Measurements from ENCODE around the gene GYPA.
A peak's percentile ranks its signal among the peaks of the same experiment; 100 is the strongest.
"Not testable (repeated sequence)": the region's sequence is repeated elsewhere in the genome, so short reads cannot be mapped to it uniquely, and the experiment has no call there.

GYPA gene

DNA sequence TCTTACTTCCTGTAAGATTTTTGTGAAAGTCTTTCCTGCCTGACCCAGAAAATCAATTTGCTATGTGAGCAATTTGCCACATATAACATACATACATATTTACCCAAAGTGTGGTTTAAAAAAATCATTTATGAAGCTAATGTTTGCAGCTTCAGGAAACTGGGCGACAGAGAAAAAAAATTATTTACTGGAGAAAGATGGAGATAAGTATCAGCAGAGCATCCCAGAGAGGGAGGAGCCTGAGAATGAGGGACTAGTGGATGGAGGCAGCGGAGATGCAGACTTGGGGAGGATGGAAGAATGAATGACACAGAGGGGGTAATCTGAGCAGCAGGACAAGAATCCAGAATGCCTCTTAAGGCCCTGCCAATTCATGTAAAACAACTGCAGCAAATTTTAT is 975 bp upstream of the GYPA start:
- H3K4me3 ChIP-seq (ENCODE audit: low read depth, low read length) = no peak overlapping the region
- no peak for DNase-seq (ENCODE audit: low read depth)
- TF ChIP-seq, protein P1, sequence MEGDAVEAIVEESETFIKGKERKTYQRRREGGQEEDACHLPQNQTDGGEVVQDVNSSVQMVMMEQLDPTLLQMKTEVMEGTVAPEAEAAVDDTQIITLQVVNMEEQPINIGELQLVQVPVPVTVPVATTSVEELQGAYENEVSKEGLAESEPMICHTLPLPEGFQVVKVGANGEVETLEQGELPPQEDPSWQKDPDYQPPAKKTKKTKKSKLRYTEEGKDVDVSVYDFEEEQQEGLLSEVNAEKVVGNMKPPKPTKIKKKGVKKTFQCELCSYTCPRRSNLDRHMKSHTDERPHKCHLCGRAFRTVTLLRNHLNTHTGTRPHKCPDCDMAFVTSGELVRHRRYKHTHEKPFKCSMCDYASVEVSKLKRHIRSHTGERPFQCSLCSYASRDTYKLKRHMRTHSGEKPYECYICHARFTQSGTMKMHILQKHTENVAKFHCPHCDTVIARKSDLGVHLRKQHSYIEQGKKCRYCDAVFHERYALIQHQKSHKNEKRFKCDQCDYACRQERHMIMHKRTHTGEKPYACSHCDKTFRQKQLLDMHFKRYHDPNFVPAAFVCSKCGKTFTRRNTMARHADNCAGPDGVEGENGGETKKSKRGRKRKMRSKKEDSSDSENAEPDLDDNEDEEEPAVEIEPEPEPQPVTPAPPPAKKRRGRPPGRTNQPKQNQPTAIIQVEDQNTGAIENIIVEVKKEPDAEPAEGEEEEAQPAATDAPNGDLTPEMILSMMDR (conservative IDR thresholded peaks at IDR 0.05; ENCODE audit: low read depth, low read length) = no peak

DNA sequence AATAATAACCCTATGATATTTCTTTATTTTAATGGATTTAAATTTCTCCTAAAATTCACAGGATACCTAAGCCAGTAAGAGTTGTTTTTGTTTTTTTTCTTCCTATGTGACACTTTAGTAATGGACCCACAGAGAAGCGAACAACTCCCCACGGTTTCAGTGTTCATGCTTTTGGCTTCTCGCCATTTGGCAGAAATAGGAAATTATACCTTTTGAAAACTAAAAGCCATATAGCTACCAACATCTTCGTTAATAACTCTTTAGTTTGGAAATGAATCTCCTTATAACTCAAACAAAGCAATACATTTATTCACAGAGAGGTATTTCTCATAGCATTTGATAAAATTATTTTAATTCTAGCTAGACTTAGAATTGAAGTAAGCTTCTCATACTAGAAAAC is 527 bp downstream of the GYPA start:
- not testable (repeated sequence) for H3K4me3 ChIP-seq (ENCODE audit: low read depth, low read length); DNase-seq (ENCODE audit: low read depth)

DNA sequence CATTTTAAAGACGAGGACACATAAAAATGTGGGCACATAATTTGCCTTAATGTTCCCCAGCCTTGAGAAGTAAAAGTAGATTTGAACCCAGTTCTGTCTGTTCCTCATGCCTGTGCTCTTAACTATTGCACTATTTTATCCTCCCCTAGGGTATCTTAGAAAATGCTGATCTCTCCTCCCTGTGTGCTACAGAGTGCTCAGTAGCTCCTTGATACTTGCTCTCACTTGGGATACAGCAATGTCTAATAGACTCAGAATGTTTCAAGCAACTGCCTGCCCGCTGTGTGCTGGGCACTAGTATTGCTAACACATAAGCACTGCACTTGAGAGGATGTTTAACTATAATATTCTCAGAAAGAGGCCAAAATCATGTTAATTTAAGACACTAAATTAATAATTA is 971 bp downstream of the GYPA start:
- H3K4me3 ChIP-seq (ENCODE audit: low read depth, low read length); DNase-seq (ENCODE audit: low read depth): not testable (repeated sequence)

DNA sequence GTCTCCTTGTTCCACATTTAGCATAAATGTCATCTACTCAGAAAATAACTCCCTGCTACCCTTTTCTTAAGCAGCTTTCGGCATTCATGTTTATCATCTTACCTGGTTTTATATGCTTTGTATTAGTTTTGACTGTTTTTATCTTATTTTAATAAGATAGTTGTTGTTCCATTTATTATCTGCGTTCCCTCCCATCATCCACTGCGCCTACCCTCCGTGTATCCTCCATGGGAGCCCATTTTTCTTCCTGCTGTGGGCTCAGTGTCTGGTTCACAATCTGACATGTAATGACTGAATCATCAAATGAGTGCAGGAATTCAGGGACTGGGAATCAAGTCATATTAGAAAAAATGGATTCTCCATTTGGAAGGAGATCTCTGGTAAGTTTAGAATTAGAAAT is 2.3 kb downstream of the GYPA start:
- DNase-seq (ENCODE audit: low read depth); H3K4me3 ChIP-seq (ENCODE audit: low read depth, low read length): not testable (repeated sequence)

DNA sequence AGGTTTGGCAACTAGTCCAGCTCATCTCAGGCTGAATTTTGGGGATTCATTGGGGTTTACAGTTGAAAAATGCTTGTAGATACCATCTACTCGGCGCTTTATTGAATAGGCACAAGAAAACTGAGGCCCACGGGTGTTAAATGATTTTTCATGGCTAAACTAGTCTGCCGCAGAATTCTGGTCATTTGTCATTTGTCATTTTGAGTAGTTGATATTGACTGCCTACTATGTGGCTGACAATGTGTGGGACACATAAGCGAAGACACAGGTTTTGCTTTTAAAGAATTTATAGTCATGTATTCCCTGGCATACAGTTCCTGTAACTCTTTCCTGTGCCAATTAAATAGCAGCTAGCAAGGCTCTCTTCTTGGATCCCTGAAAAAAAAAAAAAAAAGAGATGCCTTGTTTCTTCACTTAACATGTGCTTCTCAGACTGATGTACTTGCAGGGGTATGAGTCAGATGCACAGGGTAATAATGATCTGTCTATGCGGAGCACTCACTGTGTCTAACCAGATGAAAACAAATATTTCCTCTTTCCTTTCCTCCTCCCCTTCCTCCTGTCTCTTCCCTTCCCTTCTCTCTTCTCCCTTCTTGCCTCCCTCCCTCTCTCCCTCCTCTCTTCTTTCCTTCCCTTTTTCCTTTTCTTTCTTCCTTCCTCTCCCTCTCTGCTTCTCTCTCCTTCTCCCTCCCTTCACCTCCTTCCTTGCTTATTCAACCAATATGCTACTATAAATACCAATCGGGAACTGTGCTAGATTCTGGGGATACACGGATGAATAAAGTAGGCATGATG is 3.2 kb downstream of the GYPA start:
- peak; percentile 18 for DNase-seq (ENCODE audit: low read depth)

DNA sequence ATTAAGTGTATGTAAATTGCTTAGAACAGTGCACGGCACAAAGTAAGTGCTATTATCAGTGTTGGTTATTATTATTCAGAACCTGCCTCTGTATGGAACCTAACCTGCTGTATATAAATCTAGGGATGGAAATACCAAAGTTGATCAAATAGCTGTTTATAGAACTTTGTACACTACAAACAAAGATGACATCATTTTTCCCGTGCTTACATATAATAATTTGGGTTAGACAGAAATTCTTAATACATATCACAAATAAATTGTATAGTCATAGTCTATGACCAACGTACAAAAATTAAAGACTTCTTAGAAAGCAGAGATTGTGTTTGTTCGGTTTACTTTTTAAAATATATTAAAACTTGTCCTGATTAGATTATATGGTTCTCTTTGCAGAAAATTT is 4.3 kb downstream of the GYPA start:
- not testable (repeated sequence) for DNase-seq (ENCODE audit: low read depth); H3K4me3 ChIP-seq (ENCODE audit: low read depth, low read length)

More for the DNA sequence above, 3.2 kb downstream of the GYPA start:
- not testable (repeated sequence) for H3K4me3 ChIP-seq (ENCODE audit: low read depth, low read length)

DNA sequence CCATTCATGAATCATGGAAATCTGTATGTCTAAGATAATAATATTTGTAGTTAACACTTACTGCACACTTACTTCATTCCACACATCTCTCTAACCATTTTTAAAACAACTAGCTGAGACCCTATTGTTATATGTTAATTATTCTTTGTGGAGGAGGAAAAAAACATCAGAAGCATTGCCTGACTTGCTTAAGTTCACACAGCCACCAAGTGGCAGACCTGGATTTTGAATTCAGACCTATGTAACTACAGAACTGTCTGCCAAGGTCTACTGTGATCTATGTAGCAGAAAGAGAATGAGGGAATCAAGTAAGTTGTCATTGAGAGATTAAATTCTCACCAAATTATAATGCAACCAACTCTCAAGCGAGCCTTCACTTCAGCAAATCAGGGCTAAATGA is 10.4 kb downstream of the GYPA start:
- not testable (repeated sequence) for H3K4me3 ChIP-seq (ENCODE audit: low read depth, low read length); DNase-seq (ENCODE audit: low read depth)

DNA sequence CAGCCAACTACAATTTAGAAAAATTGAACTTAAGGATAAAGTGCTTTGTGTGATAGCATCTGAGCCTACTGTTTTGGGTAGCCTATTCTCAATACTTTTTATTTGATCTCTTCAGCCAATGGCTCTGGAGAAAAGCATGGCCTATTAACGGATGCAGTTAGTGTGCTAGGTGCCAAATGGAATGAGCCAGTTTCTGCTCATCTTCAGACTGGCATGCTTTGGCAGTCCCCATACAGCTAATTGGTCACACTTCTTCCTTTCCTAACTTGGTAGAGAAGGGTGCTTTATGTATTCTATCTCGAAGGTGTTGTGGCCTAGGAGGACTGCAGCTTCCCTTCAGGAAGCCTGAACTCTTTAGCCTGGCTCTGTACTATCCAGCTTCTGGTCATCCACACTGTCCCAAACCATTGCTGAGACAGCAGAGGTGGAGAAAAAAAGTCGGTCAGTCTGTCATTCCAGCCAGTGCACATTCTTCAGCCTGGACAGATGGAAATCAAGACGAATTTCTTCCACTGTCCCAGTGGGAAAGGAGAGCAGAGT is 11.1 kb downstream of the GYPA start:
- not testable (repeated sequence) for H3K4me3 ChIP-seq (ENCODE audit: low read depth, low read length); DNase-seq (ENCODE audit: low read depth)

DNA sequence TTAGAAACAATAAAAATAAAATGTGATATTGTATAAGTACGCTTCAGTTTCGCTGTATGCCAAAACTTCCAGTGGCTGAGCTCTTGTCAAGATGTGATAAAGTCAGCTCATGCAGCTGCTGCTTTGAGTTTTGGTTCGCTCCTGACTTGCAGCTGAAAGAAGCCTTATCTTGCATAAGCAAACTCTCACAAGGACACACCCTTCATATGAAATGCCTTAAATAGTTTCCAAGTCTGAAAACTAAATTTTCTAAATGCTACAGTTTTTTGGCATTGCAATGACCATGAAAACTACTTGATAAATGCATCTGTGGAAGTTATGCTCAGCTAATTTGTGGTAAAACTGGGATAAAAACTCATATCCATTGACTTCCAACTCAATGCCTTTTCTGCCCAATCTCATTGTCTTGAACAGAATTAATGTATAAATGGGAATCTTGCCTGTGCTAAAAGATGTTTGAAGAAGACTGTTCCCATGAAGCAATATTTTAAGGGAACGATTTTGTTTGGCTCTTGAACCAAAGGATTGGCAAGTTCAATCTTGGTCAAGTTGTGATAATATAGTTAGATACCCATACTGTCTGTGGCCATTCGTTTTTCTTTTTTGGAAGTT is 11.7 kb downstream of the GYPA start:
- H3K4me3 ChIP-seq (ENCODE audit: low read depth, low read length); DNase-seq (ENCODE audit: low read depth): not testable (repeated sequence)

DNA sequence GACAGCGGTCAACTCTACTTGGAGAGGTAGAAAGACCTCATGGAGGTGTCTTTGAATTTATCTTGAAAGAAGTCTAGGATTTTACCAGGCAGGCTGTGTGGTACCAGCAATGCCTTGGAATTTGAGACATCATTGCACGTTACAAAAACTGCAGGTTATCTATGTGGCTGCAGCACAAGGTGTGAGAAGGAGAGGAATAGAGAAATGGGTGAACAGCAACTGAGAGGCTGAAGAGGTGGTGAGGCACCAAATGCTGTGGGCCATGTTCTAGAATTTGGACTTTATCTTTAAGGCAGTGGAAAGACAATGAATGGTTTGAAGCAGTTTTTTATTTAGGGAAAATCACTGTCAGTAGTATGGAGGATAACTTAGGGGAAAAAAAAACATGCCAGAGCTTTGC is 15.4 kb downstream of the GYPA start:
- H3K4me3 ChIP-seq (ENCODE audit: low read depth, low read length); DNase-seq (ENCODE audit: low read depth): not testable (repeated sequence)

DNA sequence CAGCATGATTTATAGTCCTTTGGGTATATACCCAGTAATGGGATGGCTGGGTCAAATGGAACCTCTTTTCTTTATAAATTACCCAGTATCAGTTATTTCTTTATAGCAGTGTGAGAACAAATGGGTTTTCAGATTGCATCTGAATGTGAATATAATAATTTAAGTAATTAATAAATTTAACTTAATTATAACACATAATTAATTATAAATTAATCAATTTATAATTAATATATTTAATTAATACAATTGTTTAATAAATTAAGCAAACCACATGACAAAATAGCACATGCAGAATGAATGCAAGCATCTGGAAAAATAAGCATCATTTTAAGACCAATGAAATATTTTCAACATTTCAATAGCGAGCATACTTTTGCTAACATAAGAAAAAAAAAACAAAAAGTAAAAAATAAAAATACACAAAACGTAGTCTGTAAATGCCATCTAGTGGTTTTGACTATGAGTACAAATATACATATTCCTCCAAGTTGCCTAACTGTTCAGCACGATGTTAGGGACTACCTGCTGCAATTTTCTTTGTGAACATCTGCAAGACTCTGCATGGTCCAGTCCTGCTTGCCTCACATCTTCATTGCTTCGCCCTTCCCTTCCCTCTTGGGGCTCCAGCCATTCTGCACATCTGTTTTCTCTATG is 16.4 kb downstream of the GYPA start:
- H3K4me3 ChIP-seq (ENCODE audit: low read depth, low read length) = not testable (repeated sequence)
- TF ChIP-seq, protein P1 (conservative IDR thresholded peaks at IDR 0.05; ENCODE audit: low read depth, low read length) = peak; percentile 32
- DNase-seq (ENCODE audit: low read depth) = peak; percentile 36

DNA sequence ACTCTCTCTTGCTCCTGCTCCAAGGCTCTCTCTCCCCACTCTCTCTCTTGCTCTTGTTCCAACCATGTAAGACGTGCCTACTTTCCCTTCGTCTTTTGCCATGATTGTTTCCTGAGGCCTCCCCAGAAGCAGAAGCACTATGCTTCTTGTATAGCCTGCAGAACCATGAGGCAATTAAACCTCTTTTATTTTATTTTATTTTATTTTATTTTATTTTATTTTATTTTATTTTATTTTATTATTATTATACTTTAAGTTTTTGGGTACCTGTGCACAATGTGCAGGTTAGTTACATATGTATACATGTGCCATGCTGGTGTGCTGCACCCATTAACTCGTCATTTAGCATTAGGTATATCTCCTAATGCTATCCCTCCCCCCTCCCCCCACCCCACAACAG is 17.2 kb downstream of the GYPA start:
- not testable (repeated sequence) for H3K4me3 ChIP-seq (ENCODE audit: low read depth, low read length)

DNA sequence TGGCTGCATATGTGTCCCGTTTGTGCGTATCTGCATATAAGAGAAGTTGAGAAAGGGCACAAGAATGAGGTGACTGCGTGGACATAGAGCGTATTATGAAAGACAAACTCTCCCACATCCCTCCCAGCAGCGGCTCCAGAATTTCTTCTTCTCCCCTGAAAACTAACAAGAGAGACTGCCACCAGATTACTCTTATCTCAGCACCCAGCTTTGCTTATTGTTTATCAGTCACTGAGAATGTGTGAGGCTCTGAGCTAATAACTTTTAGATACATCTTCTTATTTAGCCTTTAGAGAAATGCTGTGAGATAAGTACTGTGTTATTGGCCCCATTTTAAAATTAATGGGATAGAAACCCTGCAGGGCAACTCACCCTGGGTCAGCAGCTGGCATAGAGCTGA is 20.8 kb downstream of the GYPA start:
- not testable (repeated sequence) for DNase-seq (ENCODE audit: low read depth); H3K4me3 ChIP-seq (ENCODE audit: low read depth, low read length)

More for the DNA sequence above, 17.2 kb downstream of the GYPA start:
- not testable (repeated sequence) for DNase-seq (ENCODE audit: low read depth)
